Measurements from ENCODE around the gene THAP4. TPM values are rescaled to one million over a fixed set of nuclear protein-coding genes. Genes with fewer than 3 reads are reported as not detected.

The THAP4 gene
- polyA plus RNA-seq, 3 donors = 15.1 to 25.9 (median 16.3) TPM

DNA sequence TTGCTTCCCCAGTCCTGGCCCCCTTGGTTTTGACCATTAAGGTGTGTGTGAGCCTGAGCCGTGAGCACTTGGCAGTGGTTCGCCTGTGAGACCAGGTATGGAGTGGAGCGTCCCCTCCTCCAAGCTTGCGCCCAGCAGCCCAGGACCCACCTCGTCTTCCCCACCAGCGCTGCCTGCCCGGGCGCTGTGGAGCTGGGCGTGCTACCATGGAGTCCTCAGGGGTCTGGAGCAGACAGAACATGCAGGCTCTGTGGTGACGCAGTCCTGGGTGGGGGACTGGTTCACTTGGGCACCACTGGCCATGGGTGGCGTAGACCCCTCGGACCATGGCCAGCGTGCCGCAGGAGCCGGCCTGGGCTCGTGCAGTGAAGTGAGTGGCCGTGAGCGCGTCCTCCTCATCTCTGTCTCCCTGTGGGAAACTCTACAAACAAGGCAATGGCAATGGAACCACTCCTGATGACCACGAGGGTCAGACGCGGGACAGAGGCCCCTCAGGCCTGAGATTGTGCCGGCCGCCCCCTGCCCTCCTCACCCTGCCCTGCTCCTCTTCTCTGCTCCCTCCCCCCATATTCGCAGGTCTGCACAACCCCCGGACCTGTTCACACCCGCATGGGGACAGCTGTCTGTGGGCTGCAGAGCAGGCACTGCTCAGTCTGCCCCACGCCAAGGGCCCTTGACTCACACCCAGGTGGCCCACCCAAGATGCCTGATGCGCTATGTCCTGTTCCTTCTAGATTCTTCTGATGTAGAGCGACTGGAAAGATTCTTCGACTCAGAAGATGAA is 34.7 kb upstream of the THAP4 start:
- WGBS (ENCODE audit: insufficient coverage) = 99% methylated on average over 25 of the region's 31 CpGs
- Histone ChIP-seq H4K20me1 (ENCODE audit: insufficient read depth, low read length) (no peaks in the 10 kb centered on the region), H3K27ac (ENCODE audit: low read depth in 1 of 2, low read length in 2 of 2) (no peak overlapping the region), H3K4me3 (replicated peaks in 1 of 3; ENCODE audit: low read depth in 2 of 3, low read length in 3 of 3) (no peak overlapping the region), H3K4me1 (ENCODE audit: control insufficient read depth in 1 of 2, insufficient read depth in 2 of 2, low read length in 2 of 2) (no peaks in the 10 kb centered on the region), H3K36me3 (replicated peaks in 1 of 2; ENCODE audit: control insufficient read depth in 1 of 2, insufficient read depth in 2 of 2, low read length in 2 of 2) (peaks cover 66 to 91% of the 10 kb centered on the region in 2 donors), H3K4me2 (replicated peaks; ENCODE audit: extremely low read depth, low read length, poor library complexity, severe bottlenecking) (no peak overlapping the region), H3K9ac (ENCODE audit: insufficient read depth, low read length, poor library complexity, severe bottlenecking) (no peak overlapping the region), H3K9me3 (replicated peaks in 1 of 2; ENCODE audit: control insufficient read depth in 1 of 2, insufficient read depth in 1 of 2, low read length in 2 of 2) (no peaks in the 10 kb centered on the region), H2AFZ (ENCODE audit: insufficient read depth, low read depth, low read length, poor library complexity, severe bottlenecking) (no peak overlapping the region), H3K27me3 (ENCODE audit: control insufficient read depth in 2 of 2, insufficient read depth in 2 of 2, low read length in 2 of 2) (no peaks in the 10 kb centered on the region), H3K79me2 (ENCODE audit: insufficient read depth, low read length) (no peaks in the 10 kb centered on the region)
- Mint-ChIP-seq H3K9me3 (no peaks in the 10 kb centered on the region), H3K4me1 (no peaks in the 10 kb centered on the region), H3K27ac (no peak overlapping the region), H3K36me3 (peaks cover 61 to 86% of the 10 kb centered on the region in 2 donors), H3K27me3 (ENCODE audit: low read depth in 3 of 3) (no peaks in the 10 kb centered on the region), H3K4me3 (no peak overlapping the region)
- DNase-seq = no peak
- intact Hi-C loops (cut with micrococcal nuclease) = no loop called here
- no peak for TF ChIP-seq CTCF (IDR thresholded peaks at IDR 0.05)

- Histone ChIP-seq H4K20me1 (ENCODE audit: insufficient read depth, low read length) (peaks cover 3% of the 10 kb centered on the region), H3K9ac (ENCODE audit: insufficient read depth, low read length, poor library complexity, severe bottlenecking) (no peak overlapping the region), H3K4me3 (replicated peaks in 1 of 3; ENCODE audit: low read depth in 2 of 3, low read length in 3 of 3) (no peak overlapping the region), H3K27me3 (ENCODE audit: control insufficient read depth in 2 of 2, insufficient read depth in 2 of 2, low read length in 2 of 2) (no peaks in the 10 kb centered on the region), H3K27ac (ENCODE audit: low read depth in 1 of 2, low read length in 2 of 2) (no peak overlapping the region), H3K4me2 (replicated peaks; ENCODE audit: extremely low read depth, low read length, poor library complexity, severe bottlenecking) (no peak overlapping the region), H3K4me1 (ENCODE audit: control insufficient read depth in 1 of 2, insufficient read depth in 2 of 2, low read length in 2 of 2) (no peaks in the 10 kb centered on the region), H3K9me3 (replicated peaks in 1 of 2; ENCODE audit: control insufficient read depth in 1 of 2, insufficient read depth in 1 of 2, low read length in 2 of 2) (no peaks in the 10 kb centered on the region), H3K36me3 (replicated peaks in 1 of 2; ENCODE audit: control insufficient read depth in 1 of 2, insufficient read depth in 2 of 2, low read length in 2 of 2) (peaks cover 66 to 92% of the 10 kb centered on the region in 2 donors), H2AFZ (ENCODE audit: insufficient read depth, low read depth, low read length, poor library complexity, severe bottlenecking) (no peak overlapping the region), H3K79me2 (ENCODE audit: insufficient read depth, low read length) (no peaks in the 10 kb centered on the region)
- Mint-ChIP-seq H3K9me3 (no peaks in the 10 kb centered on the region), H3K27me3 (ENCODE audit: low read depth in 3 of 3) (no peaks in the 10 kb centered on the region), H3K27ac (no peak overlapping the region), H3K4me3 (no peak overlapping the region), H3K36me3 (peaks cover 63 to 83% of the 10 kb centered on the region in 2 donors), H3K4me1 (no peaks in the 10 kb centered on the region)
- no peak for DNase-seq
- no peak for TF ChIP-seq CTCF (IDR thresholded peaks at IDR 0.05)
- intact Hi-C loops (cut with micrococcal nuclease) = no loop called here
- 96% methylated on average over 29 of the region's 31 CpGs for WGBS (ENCODE audit: insufficient coverage)
Measured at GRCh38 chr2:241670333-241671110, 33.6 kb upstream of the THAP4 start.

Data from CD14-positive monocyte (primary cell).